ENCODE results near the gene NMS.

DNA sequence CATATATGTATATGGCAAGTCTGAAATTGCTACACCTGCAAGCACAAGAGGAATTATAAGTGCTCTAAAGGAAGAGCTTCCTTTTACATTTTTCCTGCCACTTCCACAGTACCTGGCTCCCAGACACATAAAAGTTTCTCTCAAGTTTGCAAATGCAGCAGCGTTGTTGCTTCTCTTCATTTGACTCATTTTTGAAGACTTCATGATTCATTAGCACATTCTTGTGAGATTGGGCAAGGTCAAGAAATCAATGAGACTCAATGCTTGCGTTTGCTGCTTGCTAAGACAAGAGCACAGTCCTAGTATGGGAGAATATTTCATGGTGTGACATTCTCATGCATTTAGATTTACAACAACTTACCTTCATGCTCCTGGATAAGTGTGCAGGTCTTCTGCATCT, 49.9 kb downstream of the NMS start:
- TF ChIP-seq, protein P1, sequence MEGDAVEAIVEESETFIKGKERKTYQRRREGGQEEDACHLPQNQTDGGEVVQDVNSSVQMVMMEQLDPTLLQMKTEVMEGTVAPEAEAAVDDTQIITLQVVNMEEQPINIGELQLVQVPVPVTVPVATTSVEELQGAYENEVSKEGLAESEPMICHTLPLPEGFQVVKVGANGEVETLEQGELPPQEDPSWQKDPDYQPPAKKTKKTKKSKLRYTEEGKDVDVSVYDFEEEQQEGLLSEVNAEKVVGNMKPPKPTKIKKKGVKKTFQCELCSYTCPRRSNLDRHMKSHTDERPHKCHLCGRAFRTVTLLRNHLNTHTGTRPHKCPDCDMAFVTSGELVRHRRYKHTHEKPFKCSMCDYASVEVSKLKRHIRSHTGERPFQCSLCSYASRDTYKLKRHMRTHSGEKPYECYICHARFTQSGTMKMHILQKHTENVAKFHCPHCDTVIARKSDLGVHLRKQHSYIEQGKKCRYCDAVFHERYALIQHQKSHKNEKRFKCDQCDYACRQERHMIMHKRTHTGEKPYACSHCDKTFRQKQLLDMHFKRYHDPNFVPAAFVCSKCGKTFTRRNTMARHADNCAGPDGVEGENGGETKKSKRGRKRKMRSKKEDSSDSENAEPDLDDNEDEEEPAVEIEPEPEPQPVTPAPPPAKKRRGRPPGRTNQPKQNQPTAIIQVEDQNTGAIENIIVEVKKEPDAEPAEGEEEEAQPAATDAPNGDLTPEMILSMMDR (IDR thresholded peaks at IDR 0.05; ENCODE audit: low read depth, low read length): no peak
- no peak for TF ChIP-seq EZH2phosphoT487 (IDR thresholded peaks at IDR 0.05; ENCODE audit: low read depth)

Data from OCI-LY3 (cell line).